HCT116 (cell line): ENCODE results near the gene GPR62. TPM values are rescaled to one million over a fixed set of nuclear protein-coding genes. Genes with fewer than 3 reads are reported as not detected.

Source experiments
- ATAC-seq: fragments of 200-7000 bp; cut with Tn5 transposase; 2 replicates; pipeline ENCODE4 v1.9.1; 2020; ENCODE audit warnings: mild to moderate bottlenecking, moderate library complexity
- BruUV-seq: library from RNA; stranded (reverse); fragments of 400-500 nt; replicated peaks from 2 replicates; lab custom pipeline; 2021; lab: Mats Ljungman, UMichigan
- CTCF ChIA-PET: fragments of 300-600 bp; sonication (Branson Sonifier 250); formaldehyde crosslinking; loops from one replicate; lab custom pipeline; 2021; ENCODE audit warnings: antibody characterized with exemption; lab: Charles Lee
- POLR2A ChIA-PET: fragments of 300-600, 350-600 bp; sonication (Branson Sonifier 250); formaldehyde crosslinking; loops from one replicate; lab custom pipeline; 2021; ENCODE audit warnings: antibody characterized with exemption; lab: Charles Lee
- RAD21 ChIA-PET, 2 experiments: fragments of 300-600 bp; sonication (Branson Sonifier 250); formaldehyde crosslinking; loops; one replicate each; lab custom pipeline; 2023; ENCODE audit warnings: low total read pairs in 2 of 2; ENCODE audit not compliant: uncharacterized antibody in 2 of 2, unreplicated experiment in 2 of 2, low non-redundant PET in 1 of 2; lab: Charles Lee
- DNase-seq: peaks from one replicate; pipeline ENCODE4 v3.0.0-alpha.2; 2010; ENCODE audit warnings: low read depth, low spot score
- H2AFZ ChIP-seq: fragments of 200-600 bp; shearing (Covaris generic), sonication (generic); 2 replicates; pipeline ENCODE4 v1.6.1; 2017; ENCODE audit warnings: low read depth, mixed run types, mixed read lengths, antibody characterized with exemption, low read length; ENCODE audit not compliant: poor library complexity, severe bottlenecking
- H3K27ac ChIP-seq: 2 replicates; pipeline ENCODE4 v1.5.1; 2012; ENCODE audit warnings: low read depth, low read length
- H3K27me3 ChIP-seq: fragments of 200-600 bp; sonication (generic); 2 replicates; pipeline ENCODE4 v1.6.1; 2016; ENCODE audit warnings: mixed run types, low read length, mixed read lengths; ENCODE audit not compliant: insufficient read depth
- H3K36me3 ChIP-seq, 2 experiments: fragments of 200-500 bp in 1 of 2; fragments of 200-600 bp in 1 of 2; sonication (Bioruptor generic) in 1 of 2; sonication (generic) in 1 of 2; 2 replicates each; pipeline versions ENCODE4 v1.5.1 to v1.6.1; 2014 to 2016; ENCODE audit warnings: low read length in 2 of 2, inconsistent platforms in 1 of 2, mixed read lengths in 1 of 2, mixed run types in 1 of 2; ENCODE audit not compliant: insufficient read depth in 2 of 2, control insufficient read depth in 1 of 2
- H3K4me1 ChIP-seq, 2 experiments: fragments of 200-600 bp in 1 of 2; sonication (generic) in 1 of 2; 2 replicates each; pipeline versions ENCODE4 v1.5.1 to v1.6.1; 2012 to 2017; ENCODE audit warnings: low read length in 2 of 2, inconsistent platforms in 1 of 2, mild to moderate bottlenecking in 1 of 2, mixed read lengths in 1 of 2, mixed run types in 1 of 2, moderate library complexity in 1 of 2; ENCODE audit not compliant: insufficient read depth in 2 of 2, control insufficient read depth in 1 of 2
- H3K4me2 ChIP-seq: fragments of 200-600 bp; sonication (generic); 2 replicates; pipeline ENCODE4 v1.6.1; 2017; ENCODE audit warnings: mixed run types, low read length, mixed read lengths
- H3K4me3 ChIP-seq, 2 experiments: fragments of 200-600 bp in 1 of 2; sonication (generic) in 1 of 2; replicated peaks in 1 of 2; 2 replicates each; pipeline ENCODE4 v1.5.1; 2011 to 2016; ENCODE audit warnings: low read length in 2 of 2, control low read depth in 1 of 2, low read depth in 1 of 2, mild to moderate bottlenecking in 1 of 2, mixed read lengths in 1 of 2, mixed run types in 1 of 2
- H3K79me2 ChIP-seq: fragments of 200-600 bp; sonication (generic); 2 replicates; pipeline ENCODE4 v1.6.1; 2017; ENCODE audit warnings: mild to moderate bottlenecking, mixed run types, low read length, moderate library complexity, mixed read lengths; ENCODE audit not compliant: insufficient read depth
- H3K9ac ChIP-seq: fragments of 200-600 bp; sonication (generic); 2 replicates; pipeline ENCODE4 v1.6.1; 2016; ENCODE audit warnings: low read length, mixed read lengths
- H3K9me2 ChIP-seq: fragments of 200-600 bp; sonication (generic), shearing (Covaris generic); 2 replicates; pipeline ENCODE4 v1.6.1; 2017; ENCODE audit warnings: mixed run types, mild to moderate bottlenecking, moderate library complexity; ENCODE audit not compliant: insufficient read depth
- H3K9me3 ChIP-seq, 2 experiments: fragments of 200-500 bp in 1 of 2; fragments of 200-600 bp in 1 of 2; sonication (Bioruptor generic) in 1 of 2; sonication (generic) in 1 of 2; 2 replicates each; pipeline ENCODE4 v1.6.1; 2014 to 2017; ENCODE audit warnings: low read length in 2 of 2, mixed read lengths in 2 of 2, inconsistent platforms in 1 of 2, low read depth in 1 of 2, mild to moderate bottlenecking in 1 of 2, mixed run types in 1 of 2, moderate library complexity in 1 of 2; ENCODE audit not compliant: control insufficient read depth in 1 of 2, insufficient read depth in 1 of 2
- H4K20me1 ChIP-seq: fragments of 200-600 bp; sonication (generic), shearing (Covaris generic); 2 replicates; pipeline ENCODE4 v1.6.1; 2017; ENCODE audit warnings: mixed run types, mild to moderate bottlenecking, moderate library complexity; ENCODE audit not compliant: insufficient read depth
- CBX3 ChIP-seq: IDR thresholded peaks from 2 replicates; pipeline ENCODE4 v1.6.1; 2012; ENCODE audit warnings: low read depth
- CEBPB ChIP-seq: IDR thresholded peaks from 2 replicates; pipeline ENCODE4 v1.6.1; 2012; ENCODE audit warnings: low read depth
- ELF1 ChIP-seq: IDR thresholded peaks from 2 replicates; pipeline ENCODE4 v1.6.1; 2012; ENCODE audit warnings: low read depth, borderline replicate concordance
- EZH2 ChIP-seq: fragments of 200-600 bp; sonication (generic); IDR thresholded peaks from 2 replicates; pipeline ENCODE4 v1.6.1; 2017; ENCODE audit warnings: antibody characterized with exemption, mixed run types
- EZH2phosphoT487 ChIP-seq: fragments of 200-600 bp; IDR thresholded peaks from 2 replicates; pipeline ENCODE4 v1.6.1; 2018; ENCODE audit warnings: antibody characterized with exemption, borderline replicate concordance
- JUND ChIP-seq: IDR thresholded peaks from 2 replicates; pipeline ENCODE4 v1.6.1; 2012
- POLR2AphosphoS5 ChIP-seq: IDR thresholded peaks from 2 replicates; pipeline ENCODE4 v1.6.1; 2011; ENCODE audit warnings: mild to moderate bottlenecking, low read depth, low read length, moderate library complexity
- SIN3A ChIP-seq: IDR thresholded peaks from 2 replicates; pipeline ENCODE4 v1.6.1; 2012; ENCODE audit warnings: low read depth
- SP1 ChIP-seq: IDR thresholded peaks from 2 replicates; pipeline ENCODE4 v1.6.1; 2012; ENCODE audit warnings: low read depth
- SRF ChIP-seq: IDR thresholded peaks from 2 replicates; pipeline ENCODE4 v1.6.1; 2012; ENCODE audit warnings: low read depth
- TCF7L2 ChIP-seq: IDR thresholded peaks from 2 replicates; pipeline ENCODE4 v1.7.0; 2011; ENCODE audit warnings: borderline replicate concordance, inconsistent platforms; ENCODE audit not compliant: insufficient read depth, insufficient read length; ENCODE audit errors: extremely low read depth
- ZNF274 ChIP-seq: fragments of 200-500 bp; sonication (Bioruptor generic); IDR thresholded peaks from 2 replicates; pipeline ENCODE4 v1.6.1; 2014; ENCODE audit warnings: mild to moderate bottlenecking, low read depth, low read length, inconsistent platforms
- intact Hi-C: fragments of 100-400 bp; cut with micrococcal nuclease; formaldehyde crosslinking; loops from 2 replicates; pipeline ENCODE4 v1.10.0; 2022
- total RNA-seq: library from RNA; stranded (reverse); gene quantifications from one replicate; pipeline ENCODE4 v1.2.1, GENCODE V29; 2021; ENCODE audit not compliant: unreplicated experiment
- TF ChIP-seq, protein P1 (sequence below): IDR thresholded peaks from 2 replicates; pipeline ENCODE4 v1.6.1; 2012
- TF ChIP-seq, protein P2 (sequence below): IDR thresholded peaks from 2 replicates; pipeline ENCODE4 v1.6.1; 2012; ENCODE audit warnings: low read depth
- TF ChIP-seq, protein P3 (sequence below): IDR thresholded peaks from 2 replicates; pipeline ENCODE4 v1.6.1; 2012
- TF ChIP-seq, protein P4 (sequence below), 3 experiments: fragments of 200-600 bp in 1 of 3; sonication (generic) in 1 of 3; IDR thresholded peaks in 2 of 3; conservative IDR thresholded peaks in 1 of 3; 2 replicates each; pipeline ENCODE4 v1.5.1; 2012 to 2017; ENCODE audit warnings: low read depth in 2 of 3, low read length in 2 of 3, antibody characterized with exemption in 1 of 3, borderline replicate concordance in 1 of 3, control low read depth in 1 of 3, mild to moderate bottlenecking in 1 of 3, mixed read lengths in 1 of 3, mixed run types in 1 of 3, moderate library complexity in 1 of 3; ENCODE audit not compliant: insufficient read depth in 1 of 3

Gene GPR62
- total RNA-seq, 1 experiment from 2014 or later = not detected

DNA sequence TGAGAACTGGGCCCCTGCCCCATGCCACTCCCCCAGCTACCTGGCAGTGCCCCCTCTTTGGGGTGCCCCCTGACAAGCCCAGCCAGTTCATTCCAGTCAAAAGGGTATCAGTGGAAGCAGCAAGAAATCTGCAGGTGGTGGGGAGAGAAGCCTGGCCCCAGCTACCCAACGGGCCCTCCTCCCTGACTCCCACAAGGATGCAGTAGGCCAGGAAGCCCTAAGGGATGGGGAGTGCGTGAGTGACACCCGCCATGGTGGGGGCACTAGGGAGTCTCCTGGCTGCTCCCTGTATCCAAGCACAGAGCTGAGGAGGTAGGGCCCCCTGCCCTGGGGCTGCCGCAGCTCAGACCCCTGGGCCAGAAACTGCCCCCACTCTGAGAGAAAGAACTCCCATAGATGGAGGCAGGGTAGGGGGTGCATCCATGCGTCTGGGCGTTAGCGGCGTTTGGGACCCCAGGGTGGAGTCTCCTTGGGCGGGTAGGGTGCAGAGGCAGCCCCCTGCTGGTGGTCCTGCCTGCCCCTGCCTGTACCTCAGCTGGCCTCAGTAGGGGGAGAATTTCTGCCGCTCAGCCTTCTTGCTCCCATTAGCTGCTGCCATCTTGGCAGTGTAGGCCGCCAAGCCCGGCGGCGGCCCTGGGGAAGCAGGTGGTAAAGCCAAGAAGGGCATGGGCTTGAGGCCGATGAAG, 2.5 kb downstream of the GPR62 start (continued):
- TF ChIP-seq SP1 (no peak), CBX3 (no peak), TCF7L2 (no peak), EZH2 (no peak), JUND (no peak), ELF1 (no peak)
- TF ChIP-seq, protein P1, sequence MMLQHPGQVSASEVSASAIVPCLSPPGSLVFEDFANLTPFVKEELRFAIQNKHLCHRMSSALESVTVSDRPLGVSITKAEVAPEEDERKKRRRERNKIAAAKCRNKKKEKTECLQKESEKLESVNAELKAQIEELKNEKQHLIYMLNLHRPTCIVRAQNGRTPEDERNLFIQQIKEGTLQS = no peak

DNA sequence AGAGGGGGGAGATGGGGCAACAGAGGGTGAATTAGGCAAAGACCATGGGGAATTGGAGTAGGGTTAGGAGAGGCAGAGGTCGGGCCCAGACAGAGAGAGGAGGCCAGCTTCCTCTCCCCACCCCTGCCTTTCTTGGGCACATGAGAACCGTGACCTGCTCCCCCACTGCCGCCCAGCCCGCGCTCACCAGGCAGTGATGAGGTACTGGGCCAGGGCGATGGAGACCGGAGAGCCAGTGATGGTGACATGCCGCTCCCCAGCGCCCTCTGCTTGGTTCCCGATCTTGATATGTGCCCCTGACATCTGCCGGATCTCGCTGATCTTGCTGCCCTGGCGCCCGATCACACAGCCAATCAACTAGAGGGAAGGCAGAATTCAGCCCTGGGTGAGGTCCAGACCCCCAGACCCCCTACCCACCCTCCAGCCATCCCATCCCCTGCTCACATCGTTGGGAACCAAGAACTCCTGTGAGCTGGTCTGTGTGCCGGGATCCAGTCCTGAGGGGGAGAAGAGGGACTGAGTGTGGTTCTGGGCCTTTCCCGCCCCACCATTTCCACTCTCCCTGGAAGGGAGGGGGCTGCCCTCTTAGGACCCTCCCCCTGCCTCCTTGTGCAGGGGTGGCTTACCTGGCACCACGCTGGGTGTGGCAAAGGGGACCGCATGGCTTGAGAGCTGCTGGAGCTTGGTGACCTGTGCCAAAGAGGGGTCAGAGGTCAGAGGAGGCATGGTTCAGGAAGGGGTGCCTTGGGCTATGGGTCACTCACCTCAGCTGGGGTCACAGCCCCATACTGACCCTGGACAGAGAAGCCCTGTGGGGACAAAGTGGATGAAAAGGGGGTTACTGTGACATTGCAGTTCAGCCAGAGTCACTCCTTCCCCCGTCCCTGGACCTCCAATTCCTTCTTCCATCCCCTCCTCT, 3.7 kb downstream of the GPR62 start:
- TF ChIP-seq SP1 (no peak), SIN3A (no peak), EZH2phosphoT487 (no peak), ZNF274 (no peak), SRF (no peak), JUND (no peak), POLR2AphosphoS5 (no peak), EZH2 (no peak), CBX3 (no peak), TCF7L2 (no peak), CEBPB (no peak)
- TF ChIP-seq, protein P2, sequence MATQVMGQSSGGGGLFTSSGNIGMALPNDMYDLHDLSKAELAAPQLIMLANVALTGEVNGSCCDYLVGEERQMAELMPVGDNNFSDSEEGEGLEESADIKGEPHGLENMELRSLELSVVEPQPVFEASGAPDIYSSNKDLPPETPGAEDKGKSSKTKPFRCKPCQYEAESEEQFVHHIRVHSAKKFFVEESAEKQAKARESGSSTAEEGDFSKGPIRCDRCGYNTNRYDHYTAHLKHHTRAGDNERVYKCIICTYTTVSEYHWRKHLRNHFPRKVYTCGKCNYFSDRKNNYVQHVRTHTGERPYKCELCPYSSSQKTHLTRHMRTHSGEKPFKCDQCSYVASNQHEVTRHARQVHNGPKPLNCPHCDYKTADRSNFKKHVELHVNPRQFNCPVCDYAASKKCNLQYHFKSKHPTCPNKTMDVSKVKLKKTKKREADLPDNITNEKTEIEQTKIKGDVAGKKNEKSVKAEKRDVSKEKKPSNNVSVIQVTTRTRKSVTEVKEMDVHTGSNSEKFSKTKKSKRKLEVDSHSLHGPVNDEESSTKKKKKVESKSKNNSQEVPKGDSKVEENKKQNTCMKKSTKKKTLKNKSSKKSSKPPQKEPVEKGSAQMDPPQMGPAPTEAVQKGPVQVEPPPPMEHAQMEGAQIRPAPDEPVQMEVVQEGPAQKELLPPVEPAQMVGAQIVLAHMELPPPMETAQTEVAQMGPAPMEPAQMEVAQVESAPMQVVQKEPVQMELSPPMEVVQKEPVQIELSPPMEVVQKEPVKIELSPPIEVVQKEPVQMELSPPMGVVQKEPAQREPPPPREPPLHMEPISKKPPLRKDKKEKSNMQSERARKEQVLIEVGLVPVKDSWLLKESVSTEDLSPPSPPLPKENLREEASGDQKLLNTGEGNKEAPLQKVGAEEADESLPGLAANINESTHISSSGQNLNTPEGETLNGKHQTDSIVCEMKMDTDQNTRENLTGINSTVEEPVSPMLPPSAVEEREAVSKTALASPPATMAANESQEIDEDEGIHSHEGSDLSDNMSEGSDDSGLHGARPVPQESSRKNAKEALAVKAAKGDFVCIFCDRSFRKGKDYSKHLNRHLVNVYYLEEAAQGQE = no peak
- TF ChIP-seq, protein P1 = no peak
- TF ChIP-seq, protein P3, sequence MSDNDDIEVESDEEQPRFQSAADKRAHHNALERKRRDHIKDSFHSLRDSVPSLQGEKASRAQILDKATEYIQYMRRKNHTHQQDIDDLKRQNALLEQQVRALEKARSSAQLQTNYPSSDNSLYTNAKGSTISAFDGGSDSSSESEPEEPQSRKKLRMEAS = no peak
- TF ChIP-seq, protein P4, sequence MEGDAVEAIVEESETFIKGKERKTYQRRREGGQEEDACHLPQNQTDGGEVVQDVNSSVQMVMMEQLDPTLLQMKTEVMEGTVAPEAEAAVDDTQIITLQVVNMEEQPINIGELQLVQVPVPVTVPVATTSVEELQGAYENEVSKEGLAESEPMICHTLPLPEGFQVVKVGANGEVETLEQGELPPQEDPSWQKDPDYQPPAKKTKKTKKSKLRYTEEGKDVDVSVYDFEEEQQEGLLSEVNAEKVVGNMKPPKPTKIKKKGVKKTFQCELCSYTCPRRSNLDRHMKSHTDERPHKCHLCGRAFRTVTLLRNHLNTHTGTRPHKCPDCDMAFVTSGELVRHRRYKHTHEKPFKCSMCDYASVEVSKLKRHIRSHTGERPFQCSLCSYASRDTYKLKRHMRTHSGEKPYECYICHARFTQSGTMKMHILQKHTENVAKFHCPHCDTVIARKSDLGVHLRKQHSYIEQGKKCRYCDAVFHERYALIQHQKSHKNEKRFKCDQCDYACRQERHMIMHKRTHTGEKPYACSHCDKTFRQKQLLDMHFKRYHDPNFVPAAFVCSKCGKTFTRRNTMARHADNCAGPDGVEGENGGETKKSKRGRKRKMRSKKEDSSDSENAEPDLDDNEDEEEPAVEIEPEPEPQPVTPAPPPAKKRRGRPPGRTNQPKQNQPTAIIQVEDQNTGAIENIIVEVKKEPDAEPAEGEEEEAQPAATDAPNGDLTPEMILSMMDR (IDR thresholded peaks at IDR 0.05 in 2 of 3, conservative IDR thresholded peaks at IDR 0.05 in 1 of 3; ENCODE audit: borderline replicate concordance in 1 of 3, insufficient read depth in 1 of 3, low read depth in 2 of 3, low read length in 2 of 3) = no peak
- TF ChIP-seq, all 23 proteins: peak for 0
- intact Hi-C loops = no loop called here
- H3K27me3 ChIP-seq = no peaks in the 10 kb centered on the region
- H3K36me3 ChIP-seq = 0 out of 4 replicates have a peak, but pooled peaks cover 0 to 3% of the 10 kb centered on the region in 2 experiments
- no peak overlapping the region for H2AFZ ChIP-seq
- no peaks in the 10 kb centered on the region for H3K4me1 ChIP-seq
- no peaks in the 10 kb centered on the region for H3K79me2 ChIP-seq
- H3K27ac ChIP-seq = no peak overlapping the region
- H4K20me1 ChIP-seq = no peaks in the 10 kb centered on the region
- CTCF ChIA-PET = no interaction called here
- POLR2A ChIA-PET = no interaction called here
- no TSS peak for BruUV-seq
- H3K9me3 ChIP-seq = no peaks in the 10 kb centered on the region
- RAD21 ChIA-PET = no interaction called here
- H3K9ac ChIP-seq = no peak overlapping the region
- no peak overlapping the region for H3K4me3 ChIP-seq
- DNase-seq (no peak), ATAC-seq (no peak)
- no peak overlapping the region for H3K4me2 ChIP-seq
- H3K9me2 ChIP-seq = no peaks in the 10 kb centered on the region
